Stimulated activated memory B cell treated with anti-CD40 and anti-IgM and Interleukin-4, amounts not matched to agents 10 μg/mL and 1 μg/mL and 100 μg/mL, for 72 hours (primary cell): ENCODE data around the gene MLNR.

Experiments
- ATAC-seq: fragments of 150-1000 bp; cut with Tn5 transposase; 2 replicates; pipeline ENCODE4 v1.10.0; 2021
- H3K27ac Mint-ChIP-seq: one replicate; pipeline ENCODE4 v1.8.0; 2022; ENCODE audit warnings: mild to moderate bottlenecking, mixed read lengths
- H3K27me3 Mint-ChIP-seq: one replicate; pipeline ENCODE4 v1.8.0; 2022; ENCODE audit warnings: mixed read lengths
- H3K36me3 Mint-ChIP-seq: one replicate; pipeline ENCODE4 v1.8.0; 2022; ENCODE audit warnings: mixed read lengths
- H3K4me1 Mint-ChIP-seq: one replicate; pipeline ENCODE4 v1.8.0; 2022; ENCODE audit warnings: mixed read lengths
- H3K4me3 Mint-ChIP-seq: one replicate; pipeline ENCODE4 v1.8.0; 2022; ENCODE audit warnings: mild to moderate bottlenecking, moderate library complexity, mixed read lengths
- H3K9me3 Mint-ChIP-seq: one replicate; pipeline ENCODE4 v1.8.0; 2022; ENCODE audit warnings: mixed read lengths

MLNR gene

GRCh38 chr13:49247643-49248621 lies 27.8 kb downstream of the MLNR start, which contains the start of gene CDADC1:
Gene CDADC1, plus strand, starts transcription at chr13:49247925. Its CDS starts 113 bp downstream, at chr13:49248038.
- Mint-ChIP-seq H3K4me3 (peak within 1 kb of the TSS; percentile 99), H3K9me3 (no peaks in the 10 kb centered on the region), H3K27ac (peak within 1 kb of the TSS; percentile 95), H3K36me3 (peaks cover 11% of the 10 kb centered on the region), H3K27me3 (no peaks in the 10 kb centered on the region), H3K4me1 (peaks cover 24% of the 10 kb centered on the region)
- peak; percentile 98 for ATAC-seq

DNA sequence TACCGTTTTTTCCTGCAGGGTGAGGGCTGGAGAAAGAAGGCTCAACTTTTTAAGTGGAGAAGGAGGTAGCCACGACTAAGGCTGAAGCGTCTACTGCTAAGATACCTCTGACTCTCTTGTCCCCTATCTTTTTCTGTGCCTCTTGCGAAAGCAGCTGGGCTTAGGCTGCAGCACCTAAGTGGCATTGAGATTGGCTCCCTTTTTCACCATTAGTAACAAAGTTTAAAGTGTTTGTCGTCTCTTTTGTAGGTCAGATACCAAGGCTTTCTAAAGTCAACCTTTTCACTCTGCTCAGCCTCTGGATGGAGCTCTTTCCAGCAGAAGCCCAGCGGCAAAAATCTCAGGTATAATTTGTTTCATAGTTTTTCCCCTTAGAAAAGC lies 28.5 kb downstream of the MLNR start:
- Mint-ChIP-seq H3K27me3 (no peaks in the 10 kb centered on the region), H3K4me1 (peaks cover 28% of the 10 kb centered on the region), H3K27ac (peak overlapping the region; percentile 95), H3K9me3 (no peaks in the 10 kb centered on the region), H3K36me3 (peaks cover 11% of the 10 kb centered on the region), H3K4me3 (peak overlapping the region; percentile 99)
- ATAC-seq, result no peak

DNA sequence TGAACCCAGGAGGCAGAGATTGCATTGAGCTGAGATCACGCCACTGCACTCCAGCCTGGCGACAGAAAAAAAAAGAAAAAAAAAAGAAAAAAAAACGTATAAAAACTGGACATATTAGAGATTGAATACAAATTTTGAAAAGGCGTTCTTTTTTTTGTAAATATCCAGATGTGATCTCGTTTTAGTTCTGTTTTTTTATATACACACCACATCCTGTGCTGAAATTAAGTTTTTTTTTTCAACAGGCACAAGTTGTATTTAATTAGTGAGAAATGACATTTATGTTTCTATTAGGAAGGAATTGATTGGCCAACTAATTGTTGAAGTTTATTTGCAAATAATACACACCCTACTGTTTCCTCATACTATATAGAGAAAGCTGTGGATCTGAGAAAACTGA lies 31.2 kb downstream of the MLNR start:
- Mint-ChIP-seq H3K27ac (no peak overlapping the region), H3K4me1 (peaks cover 28% of the 10 kb centered on the region), H3K4me3 (no peak overlapping the region), H3K36me3 (peaks cover 32% of the 10 kb centered on the region), H3K9me3 (no peaks in the 10 kb centered on the region), H3K27me3 (no peaks in the 10 kb centered on the region)
- no peak for ATAC-seq

GRCh38 chr13:49253310-49253709 lies 33.2 kb downstream of the MLNR start:
- H3K27ac Mint-ChIP-seq, result no peak overlapping the region
- no peaks in the 10 kb centered on the region for H3K27me3 Mint-ChIP-seq
- peaks cover 26% of the 10 kb centered on the region for H3K4me1 Mint-ChIP-seq
- H3K9me3 Mint-ChIP-seq, result no peaks in the 10 kb centered on the region
- no peak overlapping the region for H3K4me3 Mint-ChIP-seq
- peaks cover 37% of the 10 kb centered on the region for H3K36me3 Mint-ChIP-seq
- no peak for ATAC-seq

GRCh38 chr13:49254007-49254406 lies 33.9 kb downstream of the MLNR start:
- H3K4me3 Mint-ChIP-seq, result no peak overlapping the region
- H3K4me1 Mint-ChIP-seq, result peaks cover 20% of the 10 kb centered on the region

DNA sequence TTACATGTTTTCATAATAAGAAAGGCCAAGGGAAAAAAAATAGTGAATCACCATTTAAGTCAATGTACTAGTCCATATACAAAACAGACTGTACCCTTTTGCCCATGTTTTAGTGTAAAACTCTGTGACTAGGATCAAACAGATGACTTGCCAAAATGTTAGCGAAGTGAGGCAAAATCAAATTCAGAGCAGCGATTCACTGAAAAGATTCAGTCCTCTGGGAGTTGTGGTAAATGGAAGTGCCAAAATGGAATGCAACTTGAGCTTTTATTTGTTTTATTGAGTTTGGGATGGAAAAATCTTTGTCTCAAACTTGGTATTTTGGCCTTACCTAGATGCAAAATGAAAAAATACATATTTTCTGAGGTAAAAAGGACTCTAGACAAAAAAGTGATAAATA lies 36.7 kb downstream of the MLNR start:
- Mint-ChIP-seq H3K36me3 (peaks cover 51% of the 10 kb centered on the region), H3K4me1 (peaks cover 15% of the 10 kb centered on the region), H3K27ac (no peak overlapping the region), H3K9me3 (no peaks in the 10 kb centered on the region), H3K4me3 (no peak overlapping the region), H3K27me3 (no peaks in the 10 kb centered on the region)
- no peak for ATAC-seq

More at GRCh38 chr13:49254007-49254406, 33.9 kb downstream of the MLNR start:
- no peak for ATAC-seq
- no peaks in the 10 kb centered on the region for H3K9me3 Mint-ChIP-seq
- no peaks in the 10 kb centered on the region for H3K27me3 Mint-ChIP-seq
- H3K27ac Mint-ChIP-seq, result no peak overlapping the region
- H3K36me3 Mint-ChIP-seq, result peaks cover 37% of the 10 kb centered on the region

DNA sequence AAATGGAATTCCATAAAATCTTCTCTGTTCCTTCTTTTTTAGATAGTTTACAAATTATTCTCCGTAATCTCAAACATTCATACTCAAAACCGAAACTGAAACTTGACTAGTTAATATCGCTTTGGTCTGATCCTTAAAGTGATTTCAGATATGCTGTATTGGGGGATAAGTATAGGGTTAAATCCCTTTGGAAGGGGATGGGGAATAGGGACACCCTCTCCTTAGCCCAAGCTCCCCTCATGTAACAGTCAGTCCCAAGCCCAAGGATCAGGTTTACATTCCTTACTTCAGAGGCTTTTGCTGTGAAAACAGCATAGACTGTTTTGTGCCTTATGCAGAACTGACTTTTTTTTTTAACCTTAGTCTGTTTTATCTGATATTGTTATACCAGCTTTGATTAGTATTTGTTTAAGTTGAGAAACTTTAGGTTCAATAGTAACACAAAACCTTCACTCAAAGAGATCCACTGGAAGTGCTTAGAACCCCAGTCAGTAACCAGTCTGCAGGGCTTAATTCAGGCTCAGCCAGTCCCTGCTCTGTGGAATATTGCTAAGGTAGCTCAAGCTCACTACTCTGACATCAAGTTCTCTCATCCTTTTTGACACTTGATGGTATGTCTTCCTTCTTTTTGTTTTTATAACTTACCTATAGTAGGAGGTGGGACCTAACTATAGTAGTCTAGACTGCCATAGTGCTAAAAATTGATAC lies 38.1 kb downstream of the MLNR start:
- Mint-ChIP-seq H3K4me1 (peaks cover 8% of the 10 kb centered on the region), H3K27me3 (no peaks in the 10 kb centered on the region), H3K36me3 (peaks cover 51% of the 10 kb centered on the region), H3K4me3 (peak overlapping the region; percentile 71), H3K9me3 (no peaks in the 10 kb centered on the region), H3K27ac (peak overlapping the region; percentile 58)
- no peak for ATAC-seq

- H3K36me3 Mint-ChIP-seq, result peaks cover 44% of the 10 kb centered on the region
- no peak overlapping the region for H3K4me3 Mint-ChIP-seq
- no peak for ATAC-seq
- H3K27me3 Mint-ChIP-seq, result no peaks in the 10 kb centered on the region
- H3K27ac Mint-ChIP-seq, result no peak overlapping the region
- H3K4me1 Mint-ChIP-seq, result peaks cover 5% of the 10 kb centered on the region
- no peaks in the 10 kb centered on the region for H3K9me3 Mint-ChIP-seq
Observed at GRCh38 chr13:49259586-49259985, 39.4 kb downstream of the MLNR start.

GRCh38 chr13:49262634-49263033 lies 42.5 kb downstream of the MLNR start:
- Mint-ChIP-seq H3K9me3 (no peaks in the 10 kb centered on the region), H3K27me3 (no peaks in the 10 kb centered on the region), H3K4me1 (peaks cover 5% of the 10 kb centered on the region), H3K4me3 (no peak overlapping the region), H3K36me3 (peaks cover 29% of the 10 kb centered on the region), H3K27ac (no peak overlapping the region)
- no peak for ATAC-seq

GRCh38 chr13:49265822-49266221 lies 45.7 kb downstream of the MLNR start:
- Mint-ChIP-seq H3K9me3 (no peaks in the 10 kb centered on the region), H3K36me3 (peaks cover 21% of the 10 kb centered on the region)

GRCh38 chr13:49271264-49271663 lies 51.1 kb downstream of the MLNR start:
- ATAC-seq, result peak; percentile 45
- H3K27me3 Mint-ChIP-seq, result no peaks in the 10 kb centered on the region

More at GRCh38 chr13:49265822-49266221, 45.7 kb downstream of the MLNR start:
- H3K27ac Mint-ChIP-seq, result no peak overlapping the region
- H3K4me3 Mint-ChIP-seq, result no peak overlapping the region
- H3K4me1 Mint-ChIP-seq, result peaks cover under 1% of the 10 kb centered on the region
- H3K27me3 Mint-ChIP-seq, result no peaks in the 10 kb centered on the region
- no peak for ATAC-seq

More at GRCh38 chr13:49271264-49271663, 51.1 kb downstream of the MLNR start:
- Mint-ChIP-seq H3K27ac (no peak overlapping the region), H3K4me3 (no peak overlapping the region), H3K36me3 (peaks cover 11% of the 10 kb centered on the region), H3K9me3 (no peaks in the 10 kb centered on the region), H3K4me1 (peaks cover 5% of the 10 kb centered on the region)
